GM21515 (cell line): ENCODE measurements around the gene ZCRB1.
"Not testable (repeated sequence)": the region's sequence is repeated elsewhere in the genome, so short reads cannot be mapped to it uniquely, and the experiment has no call there.

ENCODE experiments used
- ATAC-seq: cut with Tn5 transposase; IDR thresholded peaks from one replicate; pipeline ENCODE4 v1.9.1; 2021; ENCODE audit not compliant: unreplicated experiment

Gene ZCRB1

GRCh38 chr12:42325653-42326474 is at the start of gene ZCRB1, which contains the start of gene PPHLN1:
Gene ZCRB1 (minus strand): TSS chr12:42326094. CDS start chr12:42324102, 1,992 bp downstream.
Gene PPHLN1 (plus strand): TSS chr12:42326167. CDS start chr12:42335903, 9,736 bp downstream.
- ATAC-seq, result peak; percentile 97

DNA sequence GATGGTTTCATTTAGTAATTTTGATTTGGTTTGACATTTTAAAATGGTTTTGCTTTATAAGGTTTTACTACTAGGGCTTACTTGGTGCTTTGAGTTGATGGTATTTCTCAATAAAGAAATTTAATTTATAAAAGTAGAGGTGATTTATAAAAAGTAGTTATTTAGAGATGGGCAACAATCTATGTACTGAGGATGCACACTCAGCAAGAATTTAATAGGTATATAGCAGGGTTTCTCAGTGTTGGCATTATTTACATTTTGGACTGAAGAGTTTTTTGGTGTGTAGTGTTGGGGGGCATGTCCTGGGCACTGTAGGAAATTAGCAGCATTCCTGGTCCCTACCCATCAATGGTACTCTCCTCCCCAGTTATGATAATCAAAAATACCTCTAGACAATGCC is 47.8 kb upstream of the ZCRB1 start:
- ATAC-seq, result no peak

DNA sequence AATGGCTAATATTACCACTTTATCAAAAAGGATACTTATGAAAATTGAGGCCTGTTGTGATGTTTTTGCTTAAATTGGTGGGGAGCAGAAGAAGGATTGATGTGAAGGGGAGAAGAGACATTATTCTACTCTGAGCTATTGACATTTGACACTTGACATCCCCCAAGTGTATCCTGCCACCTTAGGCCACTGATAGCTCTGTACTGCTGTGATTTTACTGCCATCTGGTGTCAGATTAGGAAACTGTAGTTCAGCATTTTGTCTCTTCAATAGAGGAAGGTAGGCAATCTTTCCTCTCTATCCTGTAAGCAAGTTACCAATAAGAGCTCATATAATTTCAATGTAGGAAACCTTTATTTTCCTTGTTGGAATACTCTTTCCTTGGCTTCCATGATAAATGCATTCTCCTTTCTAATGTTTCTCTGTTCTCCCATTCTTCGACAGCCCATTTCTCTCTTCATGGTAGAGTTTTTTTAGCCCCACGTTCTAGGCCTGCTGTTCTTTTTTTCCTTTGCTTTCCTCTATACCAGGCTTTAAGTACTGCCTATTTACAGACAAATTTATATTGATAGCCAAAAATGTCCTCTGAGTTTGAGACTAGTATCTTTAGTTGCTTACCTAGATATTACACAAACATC is 46.4 kb upstream of the ZCRB1 start:
- ATAC-seq, result peak; percentile 90

DNA sequence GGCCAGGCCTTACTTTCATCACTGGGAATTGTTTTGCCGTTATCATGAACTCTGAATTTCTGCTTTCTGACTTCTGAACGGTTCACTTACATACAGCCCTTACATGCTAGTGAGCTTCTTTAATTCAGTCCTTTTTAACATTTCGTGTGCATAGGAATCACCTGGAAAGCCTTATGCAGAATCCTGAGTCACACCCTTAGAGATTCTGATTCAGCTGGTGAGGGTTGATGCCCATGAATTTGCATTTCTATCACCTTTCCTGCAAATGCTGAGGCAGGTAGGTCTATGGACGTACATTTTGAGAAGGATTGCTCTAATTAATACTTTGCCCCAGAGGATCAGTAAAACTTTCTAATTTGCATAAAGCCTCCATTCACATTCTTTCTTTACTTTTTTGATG is 44.1 kb upstream of the ZCRB1 start:
- no peak for ATAC-seq

DNA sequence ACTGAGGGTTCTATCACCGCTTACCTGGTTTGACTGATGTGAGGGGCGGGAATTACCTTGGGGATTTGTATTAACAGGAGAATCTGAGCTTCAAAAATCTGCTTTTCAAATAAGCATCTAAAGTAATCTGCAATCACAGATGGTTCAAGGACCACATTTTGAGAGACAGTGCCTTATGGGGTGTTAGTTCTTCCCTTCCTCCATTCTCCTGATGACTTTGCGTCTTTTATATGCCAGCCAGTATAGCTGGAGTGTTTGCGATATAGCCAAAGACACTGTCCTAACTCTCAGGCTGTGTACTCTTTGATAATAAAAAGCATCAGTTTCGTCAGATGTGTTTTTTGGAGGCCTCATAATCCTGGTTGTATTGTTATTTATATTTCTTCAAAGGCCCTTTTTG is 39.6 kb upstream of the ZCRB1 start:
- ATAC-seq, result no peak

- no peak for ATAC-seq
These were observed 38.8 kb upstream of the ZCRB1 start for GRCh38 chr12:42364692-42365091.

DNA sequence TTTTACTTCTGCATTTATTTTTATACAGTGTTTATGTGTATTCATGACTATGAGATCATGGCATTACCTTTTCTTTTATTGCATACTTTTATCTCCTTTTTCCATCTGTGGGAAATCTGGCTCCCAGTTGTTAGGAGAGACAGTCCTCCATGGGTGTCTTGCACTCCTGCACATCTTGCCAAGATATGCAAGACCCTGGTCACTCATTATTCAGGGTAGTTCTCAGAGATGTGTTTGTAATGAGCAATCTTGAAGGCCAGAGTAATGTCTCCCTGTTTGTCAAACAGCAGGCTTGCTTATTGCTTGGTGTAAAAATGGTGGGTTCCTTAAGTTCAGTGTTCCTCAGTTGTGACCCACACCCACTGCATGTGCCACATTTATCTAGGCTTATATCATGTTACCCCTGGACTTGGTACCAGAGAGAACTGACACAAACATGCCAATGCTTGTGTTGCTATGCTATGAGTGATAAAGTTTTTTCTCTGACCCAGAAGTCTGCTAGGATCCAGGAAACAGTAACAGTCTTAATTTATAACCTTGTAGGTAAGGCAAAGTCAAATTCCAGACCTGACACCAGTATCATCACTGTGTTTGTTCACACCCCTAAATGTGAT is 36.9 kb upstream of the ZCRB1 start:
- ATAC-seq, result no peak

GRCh38 chr12:42361909-42362646 is 36.2 kb upstream of the ZCRB1 start:
- no peak for ATAC-seq

DNA sequence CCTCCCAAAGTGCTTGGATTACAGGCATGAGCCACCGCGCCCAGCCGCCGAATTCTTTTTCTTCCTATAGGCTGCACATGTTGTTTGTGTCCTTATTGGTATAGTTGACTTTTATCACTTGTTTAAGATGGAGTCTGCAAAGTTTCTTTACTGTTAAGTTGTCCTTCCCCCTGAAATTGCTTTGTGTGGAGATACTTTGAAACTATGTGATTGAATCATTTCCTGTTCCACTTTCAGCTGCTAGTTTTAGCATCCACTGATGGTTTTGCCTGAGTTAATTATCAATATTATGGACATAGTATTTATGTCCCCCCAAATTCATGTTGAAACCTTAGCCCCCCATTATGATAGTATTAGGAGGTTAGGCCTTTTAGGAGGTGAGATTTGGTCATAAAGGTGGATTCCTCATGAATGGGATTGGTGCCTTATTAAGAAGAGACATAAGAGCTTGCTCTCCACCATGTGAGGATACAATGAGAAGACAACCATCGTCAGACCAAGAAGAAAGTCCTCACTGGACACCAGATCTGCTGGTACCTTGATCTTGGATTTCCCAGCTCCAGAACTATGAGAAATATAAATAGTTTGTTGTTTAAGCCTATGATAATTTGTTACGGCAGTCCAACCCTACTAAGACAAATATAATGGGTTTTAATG is 35.0 kb upstream of the ZCRB1 start:
- no peak for ATAC-seq

DNA sequence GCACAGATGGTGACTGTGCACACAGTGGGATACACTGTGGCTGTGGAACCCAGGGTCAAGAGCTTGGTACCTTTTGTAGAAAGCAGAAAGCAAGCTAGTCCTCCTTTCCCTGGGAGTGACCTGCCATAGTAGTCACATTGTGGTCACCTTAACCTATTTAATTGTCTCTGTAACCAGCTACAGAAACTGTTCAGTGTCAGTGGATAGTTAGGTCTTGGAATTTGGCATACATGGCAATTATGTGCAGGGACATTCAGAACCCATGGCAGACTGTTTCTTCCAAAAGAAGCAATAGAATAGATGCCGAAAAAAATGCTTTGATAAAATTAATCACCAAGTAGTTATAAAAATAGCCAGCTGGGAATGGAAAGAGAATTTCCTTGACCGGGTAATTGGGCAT is 30.4 kb upstream of the ZCRB1 start:
- ATAC-seq, result no peak

- ATAC-seq, result not testable (repeated sequence)
These were observed 24.1 kb upstream of the ZCRB1 start for GRCh38 chr12:42350021-42350407.

- ATAC-seq, result not testable (repeated sequence)
These were observed 23.5 kb upstream of the ZCRB1 start for GRCh38 chr12:42349119-42350020.

GRCh38 chr12:42346403-42347002 is 20.6 kb upstream of the ZCRB1 start:
- no peak for ATAC-seq

GRCh38 chr12:42343721-42344120 is 17.8 kb upstream of the ZCRB1 start:
- ATAC-seq, result no peak

DNA sequence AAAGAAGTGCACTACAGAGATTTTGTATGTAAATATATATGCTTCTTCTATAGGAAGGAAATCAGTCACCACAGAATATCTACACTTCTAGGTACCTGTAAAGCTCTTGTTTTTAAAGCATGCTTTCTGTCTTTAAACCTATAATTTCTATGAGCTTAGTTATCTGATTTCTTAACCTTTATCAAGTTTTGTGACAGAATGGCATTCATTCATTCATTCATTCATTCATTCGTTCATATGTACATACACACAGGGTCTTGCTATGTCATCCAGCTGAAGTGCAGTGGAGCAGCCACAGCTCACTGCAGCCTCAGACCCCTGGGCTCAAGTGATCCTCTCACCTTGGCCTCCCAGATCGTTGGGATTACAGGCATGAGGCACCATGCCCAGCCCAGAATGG is 16.1 kb upstream of the ZCRB1 start:
- no peak for ATAC-seq

DNA sequence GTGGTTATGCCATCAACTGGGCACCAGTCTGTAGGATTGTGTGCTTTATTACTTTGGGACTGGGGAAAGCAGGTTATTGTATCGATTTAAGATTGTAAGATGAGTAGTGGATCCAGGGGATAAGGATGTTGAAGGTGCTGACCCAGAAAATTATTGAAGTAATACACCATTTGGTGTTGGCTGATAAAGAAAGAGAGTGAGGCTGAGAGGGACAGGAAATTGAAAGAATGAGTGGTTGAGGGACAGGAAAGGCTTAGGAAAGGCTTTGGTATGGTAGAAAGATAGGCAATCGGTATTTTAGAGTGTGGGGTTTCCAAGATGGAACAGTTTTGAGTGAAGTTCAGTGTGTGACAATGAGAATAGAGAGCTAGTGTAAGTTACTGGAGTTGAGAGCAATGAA is 12.4 kb upstream of the ZCRB1 start:
- ATAC-seq, result no peak

DNA sequence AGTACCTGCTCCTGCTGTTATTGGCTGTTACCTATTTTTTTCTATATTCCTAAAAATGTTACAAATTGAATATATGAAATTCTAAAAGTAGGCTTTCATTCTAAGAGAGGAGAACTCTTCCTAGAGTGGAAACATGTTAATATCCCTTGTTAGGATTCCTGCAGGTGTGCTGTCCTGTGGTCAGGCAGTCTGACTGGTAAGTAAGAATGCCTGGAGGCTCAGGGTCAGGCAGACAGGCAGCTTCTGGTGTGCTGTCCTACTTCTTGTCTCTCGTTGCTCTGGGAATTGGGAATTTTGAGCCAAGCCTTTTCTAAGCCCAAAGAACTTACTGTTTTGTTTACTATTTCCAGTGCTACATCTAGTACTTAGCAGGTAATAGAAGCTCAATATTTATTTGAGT is 10.4 kb upstream of the ZCRB1 start:
- ATAC-seq, result no peak

GRCh38 chr12:42332301-42333285 is 6.7 kb upstream of the ZCRB1 start:
- ATAC-seq, result peak; percentile 67
